ES-I3 (cell line): ENCODE measurements around the gene RNF113B.

Experiments used
- H3K36me3 ChIP-seq: 2 replicates; pipeline ENCODE4 v1.6.1; 2013; ENCODE audit warnings: mild to moderate bottlenecking, low read length, control low read depth, moderate library complexity; ENCODE audit not compliant: insufficient read depth
- H3K4me1 ChIP-seq: 2 replicates; pipeline ENCODE4 v1.6.1; 2013; ENCODE audit warnings: mild to moderate bottlenecking, control low read depth, low read length; ENCODE audit not compliant: insufficient read depth
- H3K9ac ChIP-seq: 2 replicates; pipeline ENCODE4 v1.6.1; 2013; ENCODE audit warnings: low read depth, mild to moderate bottlenecking, low read length, moderate library complexity
- H3K9me3 ChIP-seq: 2 replicates; pipeline ENCODE4 v1.6.1; 2013; ENCODE audit warnings: mild to moderate bottlenecking, low read length, moderate library complexity; ENCODE audit not compliant: control insufficient read depth, insufficient read depth

The RNF113B gene

DNA sequence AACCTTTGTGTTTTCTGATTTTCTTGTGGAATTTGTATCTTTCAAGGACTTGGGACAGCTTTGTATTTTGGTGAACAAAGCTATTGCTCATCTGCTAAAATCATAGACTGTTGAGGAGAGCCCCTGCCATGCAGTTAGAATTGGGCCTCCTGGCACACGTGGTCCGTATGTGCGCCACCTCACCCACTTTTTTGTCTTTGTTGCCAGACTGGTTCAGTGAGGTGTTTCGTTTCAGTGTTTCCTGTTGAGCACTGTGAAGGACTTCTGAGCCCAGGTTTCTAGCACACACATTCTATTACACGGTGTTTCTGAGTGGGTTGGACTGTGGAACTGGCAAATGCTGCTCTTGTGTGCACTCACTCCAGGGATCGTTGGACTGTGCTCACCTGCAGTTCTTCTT lies 37.6 kb upstream of the RNF113B start:
- H3K36me3 ChIP-seq, result no peaks in the 10 kb centered on the region
- no peak overlapping the region for H3K9ac ChIP-seq

DNA sequence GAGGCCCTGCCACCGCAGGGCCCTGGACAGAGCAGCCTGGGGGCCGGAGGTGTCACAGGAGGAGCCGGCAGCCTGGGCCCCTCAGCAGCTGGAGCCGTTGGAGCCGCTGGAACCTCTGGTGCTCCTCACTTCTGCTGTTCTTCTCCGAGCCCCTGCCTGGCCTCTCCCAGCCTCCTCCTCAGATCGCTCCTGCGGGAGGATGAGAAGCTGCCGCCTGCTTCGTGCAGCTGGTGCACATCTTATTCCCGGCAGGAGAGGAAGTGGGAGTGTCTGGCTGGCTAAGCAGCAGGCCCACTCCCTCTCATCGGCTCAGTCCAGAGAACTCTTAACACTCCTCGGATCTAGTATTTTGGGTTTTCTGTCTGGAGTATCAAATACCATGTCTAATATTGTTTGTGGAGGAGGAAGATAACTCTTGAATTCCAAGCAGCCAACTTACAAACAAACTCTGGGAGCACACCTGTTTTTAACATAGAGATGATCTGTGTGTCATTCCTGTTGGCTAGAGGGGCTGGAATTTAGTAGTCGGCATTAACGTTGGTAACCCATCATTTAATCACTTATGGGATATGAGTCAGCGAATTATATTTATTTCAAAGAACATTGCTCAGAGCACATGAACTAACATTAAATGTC lies 37.1 kb upstream of the RNF113B start:
- peaks cover 3% of the 10 kb centered on the region; the same call in 1 of the 2 replicates for H3K9me3 ChIP-seq
- no peak overlapping the region for H3K9ac ChIP-seq
- H3K4me1 ChIP-seq, result no peaks in the 10 kb centered on the region
- H3K36me3 ChIP-seq, result no peaks in the 10 kb centered on the region

More for the DNA sequence above, 37.6 kb upstream of the RNF113B start:
- Histone ChIP-seq H3K9me3 (peaks cover 3% of the 10 kb centered on the region; the same call in 1 of the 2 replicates), H3K4me1 (no peaks in the 10 kb centered on the region)

DNA sequence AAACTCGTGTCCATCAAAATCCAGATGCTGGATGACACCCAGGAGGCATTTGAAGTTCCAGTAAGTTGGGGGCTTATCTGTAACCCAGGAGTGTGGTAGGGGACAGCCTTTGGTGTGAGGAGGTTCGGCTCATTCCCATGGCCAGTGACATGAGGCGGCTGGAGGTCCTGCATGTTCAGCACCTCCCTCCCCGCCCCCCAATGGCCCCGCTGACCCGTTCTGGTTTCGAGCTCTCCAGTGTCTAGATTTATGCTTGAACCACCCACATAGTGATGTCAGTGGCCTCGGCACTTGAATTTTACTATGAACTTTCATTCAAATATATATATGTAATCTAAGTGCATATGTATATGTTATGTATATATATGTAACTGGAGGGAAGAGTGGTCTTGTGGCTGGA lies 36.3 kb upstream of the RNF113B start:
- Histone ChIP-seq H3K4me1 (no peaks in the 10 kb centered on the region), H3K9ac (no peak overlapping the region)

GRCh38 chr13:98212763-98213162 lies 35.7 kb upstream of the RNF113B start:
- Histone ChIP-seq H3K9ac (no peak overlapping the region), H3K36me3 (no peaks in the 10 kb centered on the region), H3K4me1 (no peaks in the 10 kb centered on the region)

More for the DNA sequence above, 36.3 kb upstream of the RNF113B start:
- H3K9me3 ChIP-seq, result peaks cover 3% of the 10 kb centered on the region; the same call in 1 of the 2 replicates
- no peaks in the 10 kb centered on the region for H3K36me3 ChIP-seq

DNA sequence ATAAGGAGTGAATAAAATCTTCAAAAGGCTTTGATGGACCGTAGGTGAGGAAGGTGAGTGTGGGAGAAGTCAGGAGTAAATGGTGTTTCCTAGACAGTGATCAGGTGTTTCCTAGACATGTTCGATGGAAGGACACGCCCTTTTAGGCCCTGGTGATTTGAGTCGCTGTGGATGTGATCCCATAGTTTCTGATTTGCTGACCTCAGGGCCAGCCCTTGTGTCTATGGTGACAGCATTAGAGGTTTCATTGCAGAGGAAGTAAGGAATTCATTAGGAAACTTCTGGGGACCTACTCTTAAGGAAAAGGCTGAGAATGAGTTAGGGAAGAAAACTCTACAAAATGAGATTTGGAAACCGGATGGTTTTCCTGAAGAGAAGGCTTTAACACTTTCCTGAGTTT lies 31.5 kb upstream of the RNF113B start:
- H3K4me1 ChIP-seq, result no peaks in the 10 kb centered on the region
- no peak overlapping the region for H3K9ac ChIP-seq
- peaks cover 19% of the 10 kb centered on the region; the same call in 1 of the 2 replicates for H3K9me3 ChIP-seq
- no peaks in the 10 kb centered on the region; the same call in 1 of the 2 replicates for H3K36me3 ChIP-seq

More at GRCh38 chr13:98212763-98213162, 35.7 kb upstream of the RNF113B start:
- peaks cover 3% of the 10 kb centered on the region; the same call in 1 of the 2 replicates for H3K9me3 ChIP-seq

DNA sequence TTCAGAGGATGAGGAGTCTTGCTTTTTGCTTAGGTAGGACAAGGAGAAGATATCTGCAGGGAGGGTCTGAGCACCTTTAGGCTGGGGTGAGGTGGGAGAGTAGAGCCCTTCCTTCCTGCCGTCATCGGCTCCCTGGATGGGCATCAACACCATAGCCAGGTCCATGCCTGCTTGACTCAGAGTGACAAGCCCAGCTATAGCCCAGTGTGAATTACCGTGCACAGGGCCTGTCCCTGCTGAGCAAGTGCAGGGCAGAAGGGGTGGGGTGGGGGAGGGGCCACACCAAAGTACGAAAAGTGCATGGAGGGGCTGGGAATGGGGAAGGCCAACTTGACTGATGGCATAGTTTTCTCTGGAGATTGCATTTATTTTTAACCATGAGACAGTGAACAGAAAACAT lies 30.3 kb upstream of the RNF113B start:
- peaks cover 25% of the 10 kb centered on the region; the same call in 1 of the 2 replicates for H3K9me3 ChIP-seq

DNA sequence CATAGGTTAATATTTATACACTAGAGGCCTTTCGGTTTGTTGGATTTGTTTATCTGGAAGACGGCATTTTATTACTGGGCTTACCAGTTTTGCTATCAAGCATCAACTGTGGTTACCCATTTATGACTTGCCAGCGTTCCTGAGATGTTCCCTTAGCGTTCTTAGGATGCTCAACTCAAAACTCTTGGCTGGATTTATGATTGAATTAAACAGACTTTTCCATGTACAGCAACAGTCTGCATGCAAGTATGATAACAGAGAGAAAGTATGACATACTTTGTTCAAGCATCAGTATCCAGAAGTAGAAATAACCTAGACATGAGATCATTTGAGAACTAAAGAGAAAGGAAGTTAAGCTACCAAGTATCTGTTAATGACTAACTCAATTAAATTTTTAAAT lies 29.9 kb upstream of the RNF113B start:
- no peaks in the 10 kb centered on the region for H3K4me1 ChIP-seq
- H3K9me3 ChIP-seq, result peaks cover 25% of the 10 kb centered on the region; the same call in 1 of the 2 replicates
- H3K9ac ChIP-seq, result no peak overlapping the region

More for the DNA sequence above, 30.3 kb upstream of the RNF113B start:
- no peak overlapping the region for H3K9ac ChIP-seq
- no peaks in the 10 kb centered on the region; the same call in 1 of the 2 replicates for H3K36me3 ChIP-seq
- no peaks in the 10 kb centered on the region for H3K4me1 ChIP-seq

DNA sequence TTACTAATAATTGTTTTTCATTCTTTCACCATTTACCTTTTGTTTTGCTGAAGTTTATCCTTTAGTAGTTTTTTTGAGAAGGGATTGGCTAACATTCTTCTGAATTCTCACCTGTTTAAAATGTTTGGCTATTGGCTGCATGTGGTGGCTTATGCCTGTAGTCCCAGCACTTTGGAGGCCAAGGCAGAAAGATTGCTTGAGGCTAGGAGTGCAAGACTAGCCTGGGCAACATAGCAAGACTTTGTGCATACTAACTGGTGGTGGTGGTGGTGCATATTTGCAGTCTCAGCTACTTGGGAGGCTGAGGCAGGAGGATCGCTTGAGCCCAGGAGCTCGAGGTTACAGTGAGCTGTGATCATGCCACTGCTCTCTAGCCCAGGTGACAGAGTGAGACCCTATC lies 27.5 kb upstream of the RNF113B start:
- peaks cover 20% of the 10 kb centered on the region for H3K4me1 ChIP-seq
- peaks cover 22% of the 10 kb centered on the region; the same call in 1 of the 2 replicates for H3K9me3 ChIP-seq
- no peaks in the 10 kb centered on the region; the same call in 1 of the 2 replicates for H3K36me3 ChIP-seq
- H3K9ac ChIP-seq, result no peak overlapping the region

More for the DNA sequence above, 29.9 kb upstream of the RNF113B start:
- H3K36me3 ChIP-seq, result no peaks in the 10 kb centered on the region; the same call in 1 of the 2 replicates

- Histone ChIP-seq H3K4me1 (peaks cover 27% of the 10 kb centered on the region), H3K36me3 (no peaks in the 10 kb centered on the region; the same call in 1 of the 2 replicates), H3K9ac (no peak overlapping the region), H3K9me3 (peaks cover 22% of the 10 kb centered on the region; the same call in 1 of the 2 replicates)
Observed at GRCh38 chr13:98203646-98204326, 26.7 kb upstream of the RNF113B start.

GRCh38 chr13:98201984-98202383 lies 24.9 kb upstream of the RNF113B start:
- H3K36me3 ChIP-seq, result no peaks in the 10 kb centered on the region; the same call in 1 of the 2 replicates
- peaks cover 27% of the 10 kb centered on the region for H3K4me1 ChIP-seq
- no peak overlapping the region for H3K9ac ChIP-seq
- H3K9me3 ChIP-seq, result peaks cover 22% of the 10 kb centered on the region; the same call in 1 of the 2 replicates

DNA sequence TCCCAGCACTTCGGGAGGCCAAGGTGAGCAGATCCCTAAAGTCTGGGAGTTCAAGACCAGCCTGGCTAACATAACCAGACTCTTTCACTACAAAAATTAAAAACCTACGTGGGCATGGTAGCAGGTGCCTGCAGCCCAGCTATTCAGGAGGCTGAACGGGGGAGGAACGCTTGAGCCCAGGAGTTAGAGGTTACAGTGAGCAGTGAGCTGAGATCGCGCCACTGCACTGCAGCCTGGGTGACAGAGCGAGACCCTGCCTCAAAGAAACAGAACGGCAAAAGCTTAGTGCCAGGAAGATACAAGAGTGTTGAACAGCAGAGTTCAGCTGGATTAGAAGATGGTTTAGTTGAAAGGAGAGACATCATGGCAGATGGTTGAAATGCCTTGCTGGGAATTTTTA lies 24.1 kb upstream of the RNF113B start:
- peaks cover 22% of the 10 kb centered on the region; the same call in 1 of the 2 replicates for H3K9me3 ChIP-seq
- H3K36me3 ChIP-seq, result no peaks in the 10 kb centered on the region; the same call in 1 of the 2 replicates
- peaks cover 27% of the 10 kb centered on the region for H3K4me1 ChIP-seq
- H3K9ac ChIP-seq, result no peak overlapping the region; the same call in 1 of the 2 replicates

DNA sequence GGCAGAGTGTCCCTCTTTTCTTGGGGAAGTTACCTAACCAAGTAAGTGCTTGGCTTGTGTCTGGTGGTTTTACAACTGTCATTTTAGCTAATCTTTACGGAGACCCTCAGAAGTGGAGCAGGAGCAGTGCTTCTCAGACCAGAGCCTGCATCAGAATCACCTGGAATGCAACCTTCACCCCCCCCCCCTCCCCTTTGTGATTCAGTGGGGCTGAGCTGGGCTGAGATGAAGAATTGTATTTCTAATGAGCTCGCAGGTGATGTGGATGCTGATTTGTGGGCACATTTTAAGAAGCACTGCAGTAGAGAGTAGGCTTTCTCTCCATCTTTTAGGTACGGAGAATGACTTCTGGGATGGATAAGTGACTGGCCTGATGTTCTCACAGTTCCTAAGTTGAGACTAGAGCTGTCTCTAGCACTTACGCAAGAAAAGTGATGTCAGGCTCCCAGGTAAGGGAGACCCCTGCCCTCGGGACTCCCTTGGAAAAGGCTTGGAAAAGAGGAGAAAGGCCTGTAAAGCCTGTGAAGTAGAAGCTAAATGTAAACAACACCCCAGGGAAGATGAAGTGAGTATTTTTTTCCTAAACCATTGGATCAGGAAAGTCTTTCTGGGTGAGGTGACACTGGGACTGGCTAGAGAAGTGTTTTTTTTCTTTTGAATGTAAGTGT lies 23.3 kb upstream of the RNF113B start:
- peaks cover 17% of the 10 kb centered on the region; the same call in 1 of the 2 replicates for H3K9me3 ChIP-seq
- peaks cover 30% of the 10 kb centered on the region for H3K4me1 ChIP-seq
- H3K36me3 ChIP-seq, result no peaks in the 10 kb centered on the region; the same call in 1 of the 2 replicates
- H3K9ac ChIP-seq, result no peak overlapping the region

DNA sequence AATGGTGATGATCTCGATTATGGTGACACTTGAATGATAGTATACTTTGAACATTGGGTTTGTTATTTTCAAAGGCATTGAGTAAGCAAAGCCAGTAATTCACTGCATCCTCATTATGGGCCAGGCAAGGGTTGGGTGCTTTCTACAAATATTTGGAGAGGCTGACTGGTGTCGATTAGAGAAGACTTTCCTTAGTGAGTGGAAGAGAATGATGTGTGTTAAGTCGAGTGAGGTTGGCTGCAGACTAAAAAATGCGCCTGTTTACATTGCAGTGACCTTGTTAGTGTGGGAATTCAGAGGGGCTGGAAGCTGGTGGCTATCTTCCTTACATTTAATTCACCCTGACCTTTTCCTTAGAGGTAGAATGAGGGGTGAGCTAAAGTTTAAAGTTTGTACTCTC lies 22.4 kb upstream of the RNF113B start:
- no peaks in the 10 kb centered on the region; the same call in 1 of the 2 replicates for H3K36me3 ChIP-seq
- no peak overlapping the region for H3K9ac ChIP-seq
- peaks cover 14% of the 10 kb centered on the region; the same call in 1 of the 2 replicates for H3K9me3 ChIP-seq
- H3K4me1 ChIP-seq, result peaks cover 38% of the 10 kb centered on the region

DNA sequence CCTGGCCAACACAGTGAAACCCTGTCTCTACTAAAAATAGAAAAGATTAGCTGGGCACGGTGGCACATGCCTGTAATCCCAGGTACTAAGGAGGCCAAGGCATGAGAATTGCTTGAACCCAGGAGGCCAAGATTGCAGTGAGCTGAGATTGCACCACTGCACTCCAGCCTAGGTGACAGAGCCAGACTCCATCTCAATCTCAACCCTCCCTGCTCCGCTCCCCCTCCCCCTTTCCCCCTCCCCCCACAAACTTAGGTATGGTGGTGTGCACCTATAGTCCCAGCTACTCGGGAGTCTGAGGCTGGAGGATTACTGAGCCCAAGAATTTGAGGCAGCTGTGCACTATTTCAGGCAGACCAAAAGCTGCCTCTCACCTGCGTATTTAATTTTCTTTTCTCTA lies 21.6 kb upstream of the RNF113B start:
- Histone ChIP-seq H3K9me3 (peaks cover 7% of the 10 kb centered on the region; the same call in 1 of the 2 replicates), H3K4me1 (peaks cover 39% of the 10 kb centered on the region), H3K9ac (no peak overlapping the region), H3K36me3 (no peaks in the 10 kb centered on the region; the same call in 1 of the 2 replicates)
